ENCODE results near the gene RITA1.
"Not testable (repeated sequence)": the region's sequence is repeated elsewhere in the genome, so short reads cannot be mapped to it uniquely, and the experiment has no call there.

Gene RITA1, protein sequence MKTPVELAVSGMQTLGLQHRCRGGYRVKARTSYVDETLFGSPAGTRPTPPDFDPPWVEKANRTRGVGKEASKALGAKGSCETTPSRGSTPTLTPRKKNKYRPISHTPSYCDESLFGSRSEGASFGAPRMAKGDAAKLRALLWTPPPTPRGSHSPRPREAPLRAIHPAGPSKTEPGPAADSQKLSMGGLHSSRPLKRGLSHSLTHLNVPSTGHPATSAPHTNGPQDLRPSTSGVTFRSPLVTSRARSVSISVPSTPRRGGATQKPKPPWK
- 11.3 reads per million, percentile 34 among the genes with 10 or more reads in this experiment for total RNA-seq

DNA sequence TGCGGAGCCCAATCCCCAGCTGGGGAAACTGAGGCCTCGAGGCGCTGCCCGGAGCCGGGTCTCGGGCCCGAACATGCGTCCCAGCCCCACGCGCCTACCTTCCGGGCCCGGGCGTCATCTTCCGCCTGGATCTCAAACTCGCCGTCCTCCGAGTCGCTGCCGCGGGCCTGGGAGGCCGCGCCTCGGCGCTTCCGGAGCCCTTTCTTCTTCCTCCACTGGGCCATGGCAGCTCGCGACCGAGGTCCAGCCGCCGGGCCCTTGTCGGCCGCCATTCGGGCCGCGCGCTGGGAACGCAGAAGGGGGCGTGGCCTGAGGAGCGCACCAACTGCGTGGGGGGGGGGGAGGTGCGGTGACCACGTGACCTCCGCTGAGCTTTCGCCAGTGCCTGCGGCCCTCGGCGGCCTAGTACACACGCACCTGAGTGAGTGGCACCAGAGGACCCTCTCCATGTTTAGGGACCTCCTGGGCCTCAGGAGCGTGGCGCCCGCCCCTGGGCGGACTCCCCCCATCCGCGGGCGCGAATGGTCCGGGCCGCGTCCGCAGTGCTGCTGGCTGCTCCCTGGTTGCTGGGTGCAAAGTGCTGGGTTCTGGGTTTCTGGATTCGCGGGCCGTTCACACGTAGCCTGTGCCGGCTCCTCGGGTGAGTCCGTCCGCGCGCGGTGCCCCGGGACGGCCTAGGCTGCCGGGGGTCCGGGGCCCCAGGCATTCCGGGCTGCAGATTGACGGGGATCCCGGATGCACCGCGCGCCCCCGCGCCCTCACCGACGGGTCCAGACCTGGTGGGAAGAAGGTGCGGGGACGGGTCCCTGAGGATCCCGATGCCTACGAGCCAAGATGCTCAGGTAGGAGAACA lies at the start of gene RITA1, which contains the start of gene DDX54:
TSS of gene RITA1 (plus strand) at position 542 of the 853 bp plus-strand sequence. CDS start 1,026 bp downstream, outside the sequence.
TSS of gene DDX54 (minus strand) at position 299 of the 853 bp plus-strand sequence. CDS start at position 272, 27 bp downstream.
- peak; percentile 75 for DNase-seq

DNA sequence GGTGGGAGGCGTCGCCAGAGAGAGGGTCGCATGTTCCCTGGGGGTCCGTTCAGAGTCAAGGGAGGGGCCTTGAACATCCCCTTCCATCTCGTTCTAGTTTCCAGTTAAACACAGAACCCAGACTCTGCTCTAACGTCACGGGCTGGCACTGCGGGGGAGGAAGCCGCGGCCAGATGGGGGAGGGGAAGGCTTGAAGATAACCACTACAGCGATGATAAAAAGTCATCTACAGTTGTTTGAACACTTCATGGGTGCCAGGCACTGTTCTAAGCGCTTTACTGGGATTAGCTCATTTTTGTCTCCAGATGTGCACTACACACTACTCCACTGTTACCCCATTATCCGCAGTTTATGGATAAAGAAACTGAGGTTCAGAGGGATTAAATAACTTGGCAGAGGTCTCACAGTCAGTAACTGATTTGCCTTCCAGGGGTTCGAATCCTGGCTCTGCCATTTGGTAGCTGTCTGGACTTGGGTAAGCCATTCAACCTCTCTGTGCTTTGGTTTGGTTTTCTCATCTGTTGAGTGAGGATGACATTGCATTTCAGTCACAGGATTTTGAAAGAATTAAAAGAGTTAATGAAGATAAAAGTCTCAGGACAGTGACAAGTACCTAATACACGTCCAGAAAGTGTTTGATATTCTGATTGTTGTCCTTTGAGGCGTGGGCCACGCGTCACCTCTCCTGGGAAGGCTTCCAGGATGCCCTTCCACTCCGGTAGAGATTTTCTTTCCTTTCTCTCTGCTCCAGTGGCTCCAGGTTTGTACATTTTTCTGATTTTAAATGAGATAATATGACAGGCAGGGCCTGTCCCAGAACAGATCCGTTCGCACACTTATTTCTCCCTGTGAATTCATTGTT lies 49.2 kb upstream of the RITA1 start:
- peak; percentile 55 for DNase-seq

DNA sequence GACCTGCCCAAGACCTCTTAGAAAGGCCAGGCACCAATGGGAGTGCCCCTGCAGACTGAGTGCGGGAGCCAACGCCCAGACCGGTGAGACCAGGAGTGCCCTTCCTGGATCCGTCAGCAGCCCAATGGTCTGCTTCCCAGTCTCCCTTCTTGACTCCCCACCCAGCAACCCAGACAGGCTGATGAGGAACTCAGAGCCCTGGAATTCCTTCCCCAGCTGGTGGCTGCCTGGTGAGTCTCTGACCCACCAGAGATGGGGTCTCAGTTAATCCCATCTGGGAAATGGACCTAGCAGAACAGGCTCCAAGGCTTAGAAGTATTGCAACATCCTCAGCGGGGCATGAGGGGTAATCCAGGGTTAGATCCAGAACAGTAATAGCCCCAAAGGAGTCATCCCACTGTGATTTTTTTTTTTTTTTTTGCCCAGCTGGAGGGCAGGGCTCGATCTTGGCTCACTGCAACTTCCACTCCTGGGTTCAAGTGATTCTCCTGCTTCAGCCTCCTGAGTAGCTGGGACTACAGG lies 48.5 kb upstream of the RITA1 start:
- no peak for DNase-seq

DNA sequence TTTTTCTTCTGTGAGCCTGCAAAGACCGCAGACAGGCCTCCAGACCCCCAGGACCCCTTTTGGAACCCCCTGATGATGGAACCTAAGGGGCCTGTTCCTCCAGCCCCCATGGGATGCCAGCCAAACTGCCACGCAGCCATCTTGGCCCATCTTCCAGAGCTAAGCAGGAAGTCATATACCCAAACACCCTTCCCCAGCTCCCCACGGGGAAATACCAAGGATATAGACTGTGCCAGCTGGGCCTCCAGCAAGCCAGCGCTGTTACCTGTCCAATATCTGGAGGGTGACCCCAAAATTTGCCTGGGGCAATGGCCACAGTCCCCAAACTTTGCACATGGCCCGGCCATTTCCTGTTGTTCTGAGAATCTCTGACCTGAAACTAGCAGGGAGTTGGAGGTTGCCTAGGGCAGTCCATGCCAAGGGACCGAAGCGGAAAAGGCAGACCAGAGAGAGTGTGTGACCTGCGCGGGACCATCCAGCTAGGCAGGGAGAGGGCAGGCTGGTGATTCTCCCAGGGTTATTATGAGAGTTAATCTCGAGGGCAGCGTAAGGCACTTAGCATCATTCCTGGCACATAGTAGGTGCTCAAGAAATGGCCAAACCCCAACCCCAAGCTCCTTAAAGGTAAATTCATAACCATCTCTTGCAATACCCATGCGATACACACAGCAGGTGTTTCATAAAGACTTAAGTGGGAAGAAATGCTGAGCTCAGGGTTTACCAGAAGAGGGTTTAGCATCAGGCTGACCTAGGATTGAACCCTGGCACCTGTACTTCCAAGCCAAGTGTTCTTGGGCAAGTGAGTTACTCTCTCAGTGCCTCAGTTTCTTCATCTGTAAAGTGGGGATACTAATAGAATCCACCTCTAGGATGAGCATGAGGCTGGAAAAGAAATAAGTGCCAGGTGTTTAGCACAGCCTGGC lies 47.4 kb upstream of the RITA1 start:
- no peak for DNase-seq

DNA sequence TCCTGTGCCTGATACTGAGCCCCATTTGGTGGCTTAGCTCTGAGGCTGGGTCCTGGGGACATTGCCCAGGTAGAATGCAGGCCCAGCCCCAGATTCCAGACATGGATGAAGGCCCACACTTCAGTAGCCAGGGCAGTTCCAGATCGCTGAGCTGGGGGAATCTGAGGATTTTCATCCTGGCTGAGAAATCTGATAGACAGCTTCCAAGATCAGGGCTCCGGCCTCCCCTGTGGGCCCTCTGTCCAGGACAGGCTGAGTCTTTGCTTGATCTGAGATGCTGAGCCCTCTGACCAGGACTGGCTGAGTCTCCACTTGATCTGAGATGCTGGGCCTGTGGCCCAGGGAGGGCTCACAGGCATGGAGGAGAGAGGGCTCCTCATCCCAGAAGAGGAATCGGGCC lies 46.7 kb upstream of the RITA1 start:
- no peak for DNase-seq

DNA sequence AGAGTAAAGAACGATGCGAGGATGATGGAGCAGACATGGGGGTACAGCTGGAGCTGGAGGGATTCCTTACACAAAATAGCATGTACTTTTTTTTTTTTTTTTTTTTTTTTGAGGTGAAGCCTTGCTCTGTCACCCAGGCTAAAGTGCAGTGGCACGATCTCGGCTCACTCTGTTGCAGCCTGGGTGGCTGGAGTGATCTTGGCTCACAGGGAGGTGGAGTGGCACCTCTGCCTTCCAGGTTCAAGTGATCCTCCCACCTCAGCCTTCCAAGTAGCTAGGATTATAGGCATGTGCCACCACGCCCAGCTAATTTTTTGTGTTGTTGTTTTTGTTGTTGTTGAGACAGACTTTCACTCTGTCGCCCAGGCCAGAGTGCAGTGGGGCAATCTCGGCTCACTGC lies 44.8 kb upstream of the RITA1 start:
- no peak for DNase-seq

DNA sequence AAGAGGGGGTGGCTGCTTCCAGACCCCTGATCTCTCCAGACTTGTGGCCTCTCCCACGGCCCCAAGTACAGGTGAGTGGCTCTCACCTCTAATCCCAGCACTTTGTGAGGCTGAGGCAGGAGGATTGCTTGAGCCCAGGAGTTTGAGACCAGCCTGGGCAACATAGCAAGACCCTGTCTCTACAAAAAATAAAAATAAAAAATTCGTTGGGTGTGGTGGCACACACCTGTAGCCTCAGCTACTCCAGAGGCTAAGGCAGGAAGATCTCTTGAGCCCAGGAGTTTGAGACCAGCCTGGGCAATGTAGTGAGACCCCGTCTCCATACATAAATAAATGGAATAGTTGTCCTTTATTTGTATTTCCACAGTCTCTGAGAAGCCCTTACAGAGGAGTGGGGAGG lies 43.8 kb upstream of the RITA1 start:
- not testable (repeated sequence) for DNase-seq

DNA sequence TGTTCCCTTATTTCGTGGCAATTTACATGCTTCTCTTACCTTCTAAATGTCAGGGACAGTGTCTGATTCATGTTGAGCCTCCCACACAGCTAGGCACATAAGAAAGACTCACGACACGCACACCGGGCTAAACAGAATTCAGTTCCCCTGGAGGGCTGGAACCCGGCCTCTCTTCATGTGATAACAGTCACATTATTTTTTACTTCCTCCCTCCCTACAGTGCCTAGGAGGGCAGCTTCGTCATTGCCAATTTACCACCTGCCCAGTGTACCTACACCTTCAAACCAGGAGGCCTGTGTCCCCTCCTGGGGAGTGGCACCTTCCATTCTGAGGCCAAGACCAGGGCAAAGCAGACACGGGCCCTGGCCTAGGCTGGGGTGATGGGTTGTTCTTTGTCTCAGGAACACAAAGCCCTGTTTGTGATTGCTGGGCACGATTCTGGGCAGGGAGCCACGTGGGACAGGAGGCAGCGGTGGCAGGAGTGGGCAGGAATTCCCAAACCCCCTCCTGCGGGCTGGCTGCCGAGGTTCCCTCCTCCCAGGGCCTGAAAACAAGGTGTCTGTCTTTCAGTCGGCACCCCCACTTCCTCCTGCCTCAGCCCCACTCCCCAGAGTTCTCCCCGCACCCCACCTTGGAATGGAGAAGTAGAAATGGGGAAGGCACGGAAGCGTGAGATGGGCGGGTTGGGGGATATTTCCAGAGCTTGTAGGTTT lies 43.2 kb upstream of the RITA1 start:
- no peak for DNase-seq

DNA sequence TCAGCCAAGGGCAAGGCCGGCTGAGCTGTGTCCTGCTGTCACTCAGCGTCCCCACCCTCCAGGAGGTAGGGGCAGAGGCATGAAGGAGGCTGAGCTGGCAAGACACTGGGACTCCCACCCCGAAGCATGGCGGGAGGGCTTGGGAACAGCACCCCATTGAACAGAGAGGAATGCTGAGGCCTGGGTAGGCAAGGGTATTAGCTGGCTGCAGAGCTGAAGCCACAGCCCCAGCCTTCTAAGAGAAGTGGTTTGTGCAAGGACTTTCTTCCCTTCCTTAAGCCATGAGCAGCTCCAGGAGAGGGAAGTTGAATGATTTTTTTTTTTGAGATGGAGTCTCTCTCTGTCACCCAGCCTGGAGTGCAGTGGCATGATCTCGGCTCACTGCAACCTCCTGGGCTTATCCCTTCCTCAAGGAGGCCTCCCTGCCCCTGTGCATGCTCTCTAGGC lies 42.6 kb upstream of the RITA1 start:
- no peak for DNase-seq

DNA sequence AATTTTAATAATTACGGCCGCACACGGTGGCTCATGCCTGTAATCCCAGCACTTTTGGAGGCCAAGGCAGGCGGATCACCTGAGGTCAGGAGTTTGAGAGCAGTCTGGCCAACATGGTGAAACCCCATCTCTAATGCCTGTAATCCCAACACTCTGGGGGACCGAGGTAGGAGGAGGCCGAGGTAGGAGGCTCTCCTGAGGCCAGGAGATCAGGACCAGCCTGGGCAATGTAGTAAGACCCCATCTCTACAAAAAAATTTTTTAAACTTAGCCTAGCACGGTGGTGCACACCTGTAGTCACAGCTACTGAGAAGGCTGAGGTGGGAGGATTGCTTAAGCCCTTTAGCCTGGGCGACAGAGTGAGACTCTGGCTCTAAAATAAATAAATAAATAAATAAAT lies 41.6 kb upstream of the RITA1 start:
- DNase-seq: no peak

DNA sequence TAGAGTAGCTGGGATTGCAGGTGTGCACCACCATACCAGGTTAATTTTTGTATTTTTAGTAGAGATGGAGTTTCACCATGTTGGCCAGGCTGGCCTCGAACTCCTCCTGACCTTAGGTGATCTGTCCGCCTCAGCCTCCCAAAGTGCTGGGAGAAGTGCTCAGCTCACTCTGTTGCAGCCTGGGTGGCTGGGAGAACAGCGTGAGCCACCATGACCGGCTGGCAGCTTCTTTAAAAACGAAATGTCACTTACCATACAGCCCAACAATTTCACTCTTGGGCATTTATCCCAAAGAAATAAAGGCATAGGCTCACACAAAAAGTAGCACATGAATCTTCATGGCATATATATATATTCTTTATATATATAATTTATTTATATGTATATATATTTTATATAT lies 40.7 kb upstream of the RITA1 start:
- no peak for DNase-seq

DNA sequence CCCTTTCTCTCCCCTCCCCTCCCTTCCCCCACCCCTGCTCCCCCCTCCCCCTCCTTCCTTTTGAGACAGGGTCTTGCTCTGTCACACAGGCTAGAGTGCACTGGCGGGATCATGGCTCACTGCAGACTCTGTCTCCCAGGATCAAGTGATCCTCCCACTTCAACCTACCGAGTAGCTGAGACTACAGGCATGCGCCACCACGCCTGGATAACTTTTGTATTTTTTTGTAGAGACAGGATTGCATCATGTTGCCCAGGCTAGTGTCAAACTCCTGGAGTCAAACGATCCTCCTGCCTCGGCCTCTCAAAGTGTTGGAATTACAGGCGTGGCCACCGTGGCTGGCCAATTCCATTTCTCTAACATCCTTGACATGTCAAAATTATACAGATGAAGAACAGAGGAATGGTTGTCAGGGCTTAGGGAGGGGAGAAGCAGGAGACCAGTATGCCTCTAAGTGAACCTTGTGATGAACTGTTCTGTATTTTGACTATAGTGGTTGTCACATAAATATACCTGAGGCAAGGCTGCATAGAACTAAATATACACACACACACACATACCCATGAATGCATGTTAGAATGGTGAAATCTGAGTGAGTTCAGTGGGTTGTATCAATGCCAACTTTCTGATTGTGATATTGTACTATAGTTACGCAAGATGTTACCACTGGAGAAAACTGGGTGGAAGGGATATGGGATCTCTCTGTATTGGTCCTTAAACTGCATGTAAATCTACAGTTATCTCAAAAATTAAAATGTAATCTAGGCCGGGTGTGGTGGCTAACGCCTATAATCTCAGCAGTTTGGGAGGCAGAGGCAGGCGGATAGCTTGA lies 39.6 kb upstream of the RITA1 start:
- DNase-seq: no peak

DNA sequence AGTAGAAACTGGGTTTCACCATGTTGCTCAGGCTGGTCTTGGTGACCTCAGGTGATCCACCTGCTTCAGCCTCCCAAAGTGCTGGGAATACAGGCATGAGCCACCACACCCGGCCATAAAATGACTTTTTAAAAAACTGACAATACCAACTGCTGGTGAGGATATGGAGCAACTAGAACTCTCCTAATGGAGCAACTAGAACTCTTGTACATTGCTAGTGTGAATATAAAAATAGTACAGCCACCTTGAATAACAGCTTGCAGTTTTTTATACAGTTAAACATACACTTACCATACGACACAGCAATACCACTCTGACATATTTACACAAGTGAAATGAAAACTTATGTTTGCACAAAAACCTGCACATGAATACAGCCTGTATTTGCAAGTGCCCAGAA lies 38.5 kb upstream of the RITA1 start:
- DNase-seq: no peak

DNA sequence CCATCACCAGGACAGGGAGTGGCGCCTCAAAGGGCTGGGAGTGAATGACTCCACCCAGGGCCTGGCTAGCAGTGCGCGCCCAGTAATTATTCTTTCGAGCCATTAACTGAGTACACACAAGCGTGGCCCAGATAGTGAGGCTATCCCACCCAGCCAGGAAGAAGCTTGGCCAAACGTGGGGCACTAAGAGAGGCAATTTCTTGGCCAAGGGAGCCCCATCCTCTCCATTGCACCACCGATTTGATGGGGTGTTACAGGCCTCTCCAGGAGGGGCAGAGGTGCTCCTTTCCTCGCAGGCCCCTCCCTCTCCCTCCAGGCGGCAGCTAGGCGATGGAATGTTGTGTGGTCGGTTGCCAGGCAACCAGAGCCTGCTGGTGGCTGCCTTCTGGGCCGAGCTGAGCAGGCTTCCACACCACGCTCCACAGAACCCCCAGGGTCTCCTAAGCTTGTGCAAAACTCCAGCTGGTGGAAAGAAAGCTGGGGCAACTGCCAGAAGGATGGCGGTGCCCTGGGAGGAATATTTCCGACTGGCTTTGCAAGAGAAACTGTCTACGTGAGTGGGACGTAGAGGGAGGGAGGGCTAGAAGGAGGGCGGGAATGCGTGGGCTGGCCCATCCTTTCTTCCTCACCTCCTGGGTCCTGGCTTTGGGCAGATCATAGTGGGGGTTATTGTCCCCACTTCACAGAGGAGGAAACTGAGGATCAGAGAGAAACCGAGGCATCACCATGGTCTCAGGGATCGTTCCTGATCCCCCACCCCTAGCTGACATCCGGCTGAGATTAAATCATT lies 36.0 kb upstream of the RITA1 start, which contains the start of gene CFAP73:
TSS of gene CFAP73 (plus strand) at position 364 of the 790 bp plus-strand sequence. CDS start at position 498, 134 bp downstream.
- no peak for DNase-seq

DNA sequence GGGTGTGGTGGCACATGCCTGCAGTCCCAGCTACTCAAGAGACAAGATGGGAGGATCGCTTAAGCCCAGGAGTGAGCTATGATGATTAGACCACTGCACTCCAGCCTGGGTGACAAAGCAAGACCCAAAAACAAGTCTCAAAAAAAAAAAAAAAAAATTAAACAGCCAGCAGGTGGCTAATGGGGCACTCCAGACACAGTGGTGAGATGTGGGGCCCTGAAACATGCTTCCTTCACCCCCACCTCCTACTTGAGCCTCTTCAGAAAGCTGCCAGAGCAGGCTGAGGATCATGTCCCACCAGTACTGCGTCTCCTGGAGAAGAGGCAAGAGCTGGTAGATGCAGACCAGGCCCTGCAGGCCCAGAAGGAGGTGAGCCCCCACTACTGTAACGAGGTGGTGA lies 33.9 kb upstream of the RITA1 start:
- no peak for DNase-seq

DNA sequence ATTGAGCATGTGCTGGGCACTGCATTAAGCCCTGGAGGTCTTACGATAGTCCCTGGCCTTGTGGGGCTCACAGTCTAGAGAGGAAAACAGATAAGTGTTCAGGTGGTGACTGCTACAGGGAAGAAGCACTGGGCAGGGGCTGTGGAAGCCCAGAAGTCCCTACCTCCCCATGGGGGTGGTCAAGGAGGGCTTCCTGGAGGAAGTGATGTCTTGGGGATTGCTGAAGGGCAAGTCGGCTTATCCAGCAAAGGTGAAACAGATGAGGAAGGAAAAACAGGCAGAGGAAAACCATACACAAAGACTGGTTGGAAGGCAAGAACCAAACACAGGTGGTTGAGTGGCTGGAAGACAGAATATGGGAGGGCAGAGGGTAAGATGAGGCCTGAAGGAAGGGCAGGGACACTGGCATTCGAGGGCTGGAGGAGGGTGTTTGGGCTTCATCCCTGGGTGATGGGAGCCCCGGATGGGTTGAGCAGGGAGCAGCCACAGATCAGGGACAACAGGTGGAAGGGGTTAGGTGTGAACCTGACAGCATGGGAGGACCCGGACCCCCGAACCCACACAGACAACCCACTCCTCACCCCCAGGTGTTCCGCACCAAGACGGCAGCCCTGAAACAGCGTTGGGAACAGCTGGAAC lies 33.2 kb upstream of the RITA1 start:
- no peak for DNase-seq

DNA sequence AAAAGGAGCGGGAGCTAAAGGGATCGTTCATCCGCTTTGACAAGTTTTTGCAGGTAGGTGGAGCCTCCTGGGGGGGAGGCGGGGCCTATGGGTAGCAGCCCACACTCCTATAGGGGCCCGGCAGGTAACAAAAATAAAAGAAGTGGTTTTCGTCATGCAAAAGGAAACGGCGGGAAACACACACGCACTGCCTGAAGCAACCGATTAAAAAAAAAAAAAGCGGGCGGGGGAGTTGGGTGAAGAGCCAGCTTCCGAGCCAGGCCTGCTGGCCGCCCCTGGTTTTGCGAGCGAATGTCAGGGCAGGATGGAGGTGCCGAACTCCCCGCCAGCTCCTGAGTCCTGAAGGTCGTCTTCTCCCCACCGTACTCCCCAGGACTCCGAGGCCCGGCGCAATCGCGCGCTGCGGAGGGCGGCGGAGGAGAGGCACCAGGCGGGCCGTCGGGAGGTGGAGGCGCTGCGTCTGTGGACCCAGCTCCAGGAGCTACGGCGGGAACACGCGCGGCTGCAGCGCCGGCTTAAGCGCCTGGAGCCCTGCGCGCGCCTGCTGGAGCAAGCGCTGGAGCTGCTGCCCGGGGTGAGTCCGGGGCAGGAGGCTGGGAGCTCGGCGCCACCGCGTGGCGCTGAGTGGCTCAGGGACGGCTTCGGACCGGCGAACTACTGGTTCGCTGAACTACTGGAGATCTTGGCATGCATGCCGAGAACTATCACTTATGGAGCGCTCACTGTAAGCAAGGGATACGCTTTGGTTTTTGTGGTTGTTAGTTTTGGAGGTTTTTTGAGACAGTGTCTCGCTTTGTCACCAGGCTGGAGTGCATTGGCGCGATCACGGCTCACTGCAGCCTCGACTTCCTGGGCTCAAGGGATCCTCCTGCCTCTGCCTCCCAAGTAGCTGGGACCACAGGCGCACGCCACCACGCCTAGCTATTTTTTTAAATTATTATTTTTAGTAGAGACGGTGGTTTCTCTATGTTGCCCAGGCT lies 32.4 kb upstream of the RITA1 start:
- DNase-seq: peak; percentile 58
